ENCODE results near the gene CD83. TPM values are rescaled to one million over a fixed set of nuclear protein-coding genes. Genes with fewer than 3 reads are reported as not detected.

CD83 gene
- total and polyA plus RNA-seq, 2 of the 4 experiments (the other 2 are of a cell fraction) = 2.0 to 2.5 TPM

DNA sequence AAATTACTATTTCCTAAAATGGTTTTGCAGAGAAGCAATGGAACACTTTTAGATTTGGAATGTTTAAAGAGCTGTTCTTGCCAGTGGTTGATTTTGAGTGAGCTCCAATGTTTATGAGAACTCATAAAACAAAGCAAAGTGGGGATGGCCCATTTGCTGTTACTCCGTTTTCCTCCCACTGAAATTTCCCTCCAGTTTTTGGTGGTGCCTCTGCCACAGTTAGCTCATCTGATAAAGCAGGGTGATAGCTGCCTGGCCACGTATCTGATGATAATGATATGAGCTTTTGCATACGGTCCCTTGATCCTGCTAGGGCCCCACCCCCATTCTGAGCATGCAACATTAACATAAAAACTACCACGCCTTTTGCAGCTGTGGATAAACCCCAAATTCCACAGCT is 10.4 kb downstream of the CD83 start:
- intact Hi-C loops (cut with micrococcal nuclease) = loop anchor here (5.0 to 10.0 kb wide), 2 partner anchors 1367 to 1494 kb away; no protein-coding TSS in a partner anchor
- POLR2A ChIA-PET (ENCODE audit: unreplicated experiment) = no interaction called here

More for the DNA sequence above, 10.4 kb downstream of the CD83 start:
- ATAC-seq (ENCODE audit: low read depth) (no peak), DNase-seq (no peak)
- Histone ChIP-seq H3K4me3 (ENCODE audit: insufficient read depth, low read depth, low read length) (no peak overlapping the region), H2BK20ac (ENCODE audit: low read depth, low read length) (no peak overlapping the region), H4K20me1 (ENCODE audit: insufficient read depth, low read length) (no peaks in the 10 kb centered on the region), H2AFZ (replicated peaks; ENCODE audit: low read length, poor library complexity) (no peak overlapping the region), H3K9ac (ENCODE audit: low read depth, low read length) (no peak overlapping the region), H2BK5ac (ENCODE audit: low read depth, low read length, poor library complexity, severe bottlenecking) (no peak overlapping the region), H4K8ac (ENCODE audit: low read depth in 2 of 2, low read length in 2 of 2) (no peak overlapping the region), H3K14ac (replicated peaks; ENCODE audit: low read depth, low read length) (no peak overlapping the region), H3K23ac (ENCODE audit: low read depth, low read length) (no peak overlapping the region), H3K18ac (ENCODE audit: low read depth, low read length) (no peak overlapping the region), H2BK15ac (ENCODE audit: low read depth, low read length) (no peak overlapping the region), H4K91ac (ENCODE audit: insufficient read depth, low read depth, low read length) (no peak overlapping the region), H2AK9ac (replicated peaks; ENCODE audit: low read depth, low read length, poor library complexity) (no peak overlapping the region), H2BK120ac (ENCODE audit: low read depth, low read length) (no peak overlapping the region), H3K9me1 (ENCODE audit: insufficient read depth, low read length) (no peaks in the 10 kb centered on the region), H3K27me3 (ENCODE audit: control insufficient read depth, insufficient read depth, low read length) (no peaks in the 10 kb centered on the region), H3K27ac (ENCODE audit: insufficient read depth, low read length) (no peak overlapping the region), H3K79me1 (ENCODE audit: low read depth in 1 of 2, low read length in 2 of 2) (no peaks in the 10 kb centered on the region), H3K56ac (ENCODE audit: extremely low read depth, insufficient read depth, low read length) (no peak overlapping the region), H2AK5ac (ENCODE audit: low read depth, low read length) (no peak overlapping the region), H4K5ac (ENCODE audit: low read depth, low read length) (no peak overlapping the region), H3K9me3 (ENCODE audit: control insufficient read depth, insufficient read depth, low read length) (no peaks in the 10 kb centered on the region), H3K36me3 (ENCODE audit: control insufficient read depth, insufficient read depth, low read length) (no peaks in the 10 kb centered on the region), H3K4me1 (ENCODE audit: control insufficient read depth, insufficient read depth, low read length) (no peaks in the 10 kb centered on the region), H3K4me2 (ENCODE audit: low read depth, low read length) (no peak overlapping the region), H3K4ac (ENCODE audit: low read depth, low read length) (no peak overlapping the region)
- TF ChIP-seq MAFK (IDR thresholded peaks at IDR 0.05; ENCODE audit: low read depth, low read length) (no peak), MXI1 (IDR thresholded peaks at IDR 0.05; ENCODE audit: borderline replicate concordance, low read depth, low read length) (no peak), RAD21 (IDR thresholded peaks at IDR 0.05; ENCODE audit: low read length) (no peak), CHD1 (IDR thresholded peaks at IDR 0.05; ENCODE audit: low read depth, low read length) (no peak), SMC3 (IDR thresholded peaks at IDR 0.05; ENCODE audit: low read depth, low read length) (no peak), MAZ (IDR thresholded peaks at IDR 0.05; ENCODE audit: borderline replicate concordance, low read depth, low read length) (no peak), RCOR1 (IDR thresholded peaks at IDR 0.05; ENCODE audit: insufficient replicate concordance, low read length) (no peak), FOS (IDR thresholded peaks at IDR 0.05; ENCODE audit: low read depth, low read length) (no peak), ELK1 (IDR thresholded peaks at IDR 0.05; ENCODE audit: borderline replicate concordance, low read depth, low read length) (no peak), CTCF (conservative IDR thresholded peaks at IDR 0.05; ENCODE audit: low read depth, low read length) (no peak), NFE2L2 (IDR thresholded peaks at IDR 0.05; ENCODE audit: low read depth, low read length) (no peak), RFX5 (IDR thresholded peaks at IDR 0.05; ENCODE audit: low read depth, low read length) (no peak), CEBPB (IDR thresholded peaks at IDR 0.05; ENCODE audit: low read depth, low read length) (no peak), BHLHE40 (IDR thresholded peaks at IDR 0.05; ENCODE audit: low read depth, low read length) (no peak)
- TF ChIP-seq, protein P1, sequence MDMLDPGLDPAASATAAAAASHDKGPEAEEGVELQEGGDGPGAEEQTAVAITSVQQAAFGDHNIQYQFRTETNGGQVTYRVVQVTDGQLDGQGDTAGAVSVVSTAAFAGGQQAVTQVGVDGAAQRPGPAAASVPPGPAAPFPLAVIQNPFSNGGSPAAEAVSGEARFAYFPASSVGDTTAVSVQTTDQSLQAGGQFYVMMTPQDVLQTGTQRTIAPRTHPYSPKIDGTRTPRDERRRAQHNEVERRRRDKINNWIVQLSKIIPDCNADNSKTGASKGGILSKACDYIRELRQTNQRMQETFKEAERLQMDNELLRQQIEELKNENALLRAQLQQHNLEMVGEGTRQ (IDR thresholded peaks at IDR 0.05; ENCODE audit: low read depth, low read length) = no peak
- CTCF ChIA-PET = interaction anchor here (0.5 kb wide), 1 partner anchor 1119 kb away, joined by 3 read pairs; no protein-coding TSS in a partner anchor
- WGBS, 2 experiments (ENCODE audit: extremely low coverage in 2 of 2, insufficient read length in 1 of 2) = no CpG with 5 or more reads among the region's 4 CpGs
- dilution Hi-C loops (cut with HindIII; ENCODE audit: low sequenced_read_pairs, unreplicated experiment) (no loop called here), in situ Hi-C loops (cut with MboI; ENCODE audit: low sequenced_read_pairs) (no loop called here)
- BruUV-seq (replicated peaks) = no TSS peak

Measured in IMR-90 (cell line).